GM21619 (cell line): Measurements from ENCODE around the gene MRPS5.

Source experiments
- ATAC-seq: cut with Tn5 transposase; IDR thresholded peaks from one replicate; pipeline ENCODE4 v1.9.1; 2021; ENCODE audit not compliant: unreplicated experiment

MRPS5 gene

DNA sequence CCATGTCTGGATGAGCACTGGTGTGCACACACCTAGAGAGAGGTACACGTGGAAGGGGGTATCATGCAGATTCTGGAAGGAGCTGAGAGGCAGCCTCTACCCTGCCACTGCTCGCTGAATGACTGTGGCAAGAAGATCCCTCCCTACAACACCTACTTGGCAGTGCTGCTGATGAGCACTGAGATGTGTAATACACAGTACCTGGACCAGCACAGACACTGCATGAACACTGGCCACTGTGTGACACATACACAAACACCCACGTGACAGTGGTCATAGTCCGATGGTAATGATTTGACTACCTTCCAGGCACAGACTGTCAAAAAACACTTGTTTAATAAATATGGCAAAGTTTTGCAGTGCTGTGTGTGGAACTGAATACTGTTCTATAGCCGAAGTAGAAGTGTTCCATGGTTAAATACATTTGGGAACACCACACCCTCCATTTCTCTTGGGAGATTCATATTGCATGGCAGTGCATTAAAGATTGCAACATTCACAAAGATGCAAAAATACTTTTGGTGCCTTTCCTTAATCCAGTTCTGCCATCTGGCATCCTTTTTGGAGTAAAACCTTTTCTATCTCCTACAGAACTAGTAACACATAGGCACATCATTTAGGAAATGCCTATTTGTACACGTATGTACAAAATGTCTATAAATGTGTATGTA, 29.6 kb downstream of the MRPS5 start:
- no peak for ATAC-seq

DNA sequence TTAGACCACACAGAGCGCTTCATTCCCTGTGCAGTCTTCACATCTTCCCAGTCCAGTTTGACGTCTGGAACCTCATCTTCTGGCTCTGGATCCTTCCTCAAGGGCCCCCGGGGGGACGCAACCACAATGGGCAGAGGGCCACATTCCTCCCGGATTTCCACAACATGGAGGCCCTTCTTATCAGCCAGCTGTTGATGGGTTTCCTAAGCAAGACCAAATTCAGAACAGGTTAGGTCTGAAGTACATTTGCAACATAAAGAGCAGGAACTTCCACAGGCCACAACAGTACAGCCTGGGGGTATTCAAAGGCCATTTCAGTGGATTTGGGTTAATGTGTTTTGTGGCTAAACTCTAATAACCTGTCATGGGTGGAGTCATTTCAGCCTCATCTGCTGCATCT, 34.2 kb downstream of the MRPS5 start:
- ATAC-seq, result no peak

DNA sequence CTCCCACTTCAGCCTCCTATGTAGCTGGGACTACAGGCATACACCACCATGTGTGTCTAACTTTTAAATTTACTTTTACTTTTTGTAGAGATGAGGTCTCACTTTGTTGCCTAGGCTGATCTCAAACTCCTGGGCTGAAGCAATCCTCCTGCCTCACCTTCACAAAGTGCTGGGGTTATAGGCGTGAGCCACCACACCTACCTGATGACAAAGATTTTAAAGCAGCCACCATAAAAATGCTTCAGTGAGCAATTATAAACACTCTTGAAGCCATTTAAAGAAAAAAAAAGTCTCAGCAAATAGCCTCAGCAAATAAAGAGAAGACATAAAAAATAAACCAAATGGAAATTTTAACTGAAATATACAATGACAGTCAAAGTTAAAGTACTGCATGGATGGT, 35.6 kb downstream of the MRPS5 start:
- no peak for ATAC-seq

DNA sequence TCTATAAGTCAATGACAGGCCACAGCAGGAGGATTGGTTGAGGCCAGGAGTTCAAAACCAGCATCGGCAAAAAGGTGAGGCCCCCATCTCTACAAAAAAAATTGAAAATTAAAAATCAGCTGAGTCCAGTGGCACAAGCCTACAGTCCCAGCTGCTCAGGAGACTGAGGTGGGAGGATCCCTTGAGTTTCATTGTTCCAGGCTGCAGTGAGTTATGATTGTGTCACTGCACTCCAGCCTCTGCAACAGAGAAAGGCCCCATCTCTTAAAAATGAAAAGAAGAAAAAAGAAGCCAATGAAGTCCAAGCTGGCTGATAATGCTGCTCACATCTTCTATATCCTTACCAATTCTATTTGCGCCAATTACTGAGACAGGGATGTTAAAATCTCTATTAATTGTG, 39.1 kb downstream of the MRPS5 start:
- ATAC-seq, result no peak

DNA sequence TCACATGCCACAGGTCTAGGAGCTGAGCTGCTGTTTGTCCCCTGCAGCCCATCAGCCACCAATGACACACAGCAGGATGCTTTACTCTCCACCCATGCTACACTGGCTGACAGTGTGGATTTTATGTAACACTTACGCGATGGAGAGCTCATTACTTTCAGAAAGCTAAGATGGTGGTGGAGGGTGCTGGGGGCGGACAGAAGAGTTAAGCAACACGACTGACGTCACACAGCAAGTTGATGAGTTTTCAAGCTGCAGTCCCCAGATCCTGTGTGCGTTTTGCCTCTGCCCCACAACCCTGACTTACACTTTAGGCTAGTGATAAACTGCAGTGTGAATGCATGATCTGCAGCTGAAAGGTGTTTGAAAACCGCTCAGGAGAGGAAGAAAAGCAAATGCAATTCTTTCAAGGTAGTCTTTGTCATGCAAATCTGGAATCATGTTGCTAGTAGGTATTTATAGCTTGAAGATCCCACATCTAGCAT, 42.4 kb downstream of the MRPS5 start:
- ATAC-seq, result no peak

DNA sequence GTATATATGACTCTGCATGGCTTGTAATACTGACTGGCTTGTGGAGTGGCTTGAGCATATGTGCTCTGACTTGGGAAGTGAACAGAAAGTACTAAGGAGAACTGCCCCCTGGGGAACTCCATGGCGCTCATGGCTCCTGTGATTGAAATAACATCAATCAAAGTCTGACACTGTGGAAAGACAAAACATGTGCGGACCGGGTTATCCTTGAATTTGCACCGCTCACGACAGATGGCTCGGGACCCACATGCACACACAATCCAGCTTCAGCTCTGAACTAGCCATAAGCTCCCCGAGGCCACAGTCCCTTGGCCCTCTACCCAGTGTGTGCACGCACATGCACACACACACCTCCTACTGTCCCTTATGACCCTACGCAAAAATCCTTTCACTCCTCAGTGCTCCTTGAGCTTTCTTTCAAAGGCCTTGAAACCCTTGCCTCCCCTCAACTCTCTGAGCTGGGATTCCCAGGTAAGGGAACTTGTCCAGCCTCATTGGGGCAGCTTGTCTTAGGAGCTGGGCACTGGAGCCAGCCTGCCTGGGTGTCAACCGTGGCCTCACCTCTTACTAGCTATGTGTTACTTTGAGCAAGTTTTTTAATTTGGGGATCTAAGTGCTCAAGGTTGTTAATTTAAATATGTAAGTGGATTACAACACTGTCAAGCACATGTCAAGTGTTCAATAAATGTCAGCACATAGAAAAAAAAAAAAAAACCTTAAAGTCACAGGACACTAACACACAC, 43.6 kb downstream of the MRPS5 start:
- no peak for ATAC-seq

DNA sequence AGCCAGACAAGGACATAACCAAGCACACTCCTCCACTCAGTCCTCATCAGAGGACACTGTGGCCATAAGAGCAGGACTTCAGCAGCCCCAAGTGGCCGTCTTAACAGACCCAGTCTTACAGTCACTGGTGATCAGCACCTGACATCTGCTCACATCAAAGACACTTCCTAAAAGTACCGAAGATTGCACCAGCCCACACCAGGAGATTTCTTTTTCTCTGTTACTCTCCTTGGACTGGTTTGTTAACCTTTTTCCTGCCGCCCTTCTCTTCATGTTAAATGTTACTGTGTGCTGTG, 44.1 kb downstream of the MRPS5 start:
- no peak for ATAC-seq

DNA sequence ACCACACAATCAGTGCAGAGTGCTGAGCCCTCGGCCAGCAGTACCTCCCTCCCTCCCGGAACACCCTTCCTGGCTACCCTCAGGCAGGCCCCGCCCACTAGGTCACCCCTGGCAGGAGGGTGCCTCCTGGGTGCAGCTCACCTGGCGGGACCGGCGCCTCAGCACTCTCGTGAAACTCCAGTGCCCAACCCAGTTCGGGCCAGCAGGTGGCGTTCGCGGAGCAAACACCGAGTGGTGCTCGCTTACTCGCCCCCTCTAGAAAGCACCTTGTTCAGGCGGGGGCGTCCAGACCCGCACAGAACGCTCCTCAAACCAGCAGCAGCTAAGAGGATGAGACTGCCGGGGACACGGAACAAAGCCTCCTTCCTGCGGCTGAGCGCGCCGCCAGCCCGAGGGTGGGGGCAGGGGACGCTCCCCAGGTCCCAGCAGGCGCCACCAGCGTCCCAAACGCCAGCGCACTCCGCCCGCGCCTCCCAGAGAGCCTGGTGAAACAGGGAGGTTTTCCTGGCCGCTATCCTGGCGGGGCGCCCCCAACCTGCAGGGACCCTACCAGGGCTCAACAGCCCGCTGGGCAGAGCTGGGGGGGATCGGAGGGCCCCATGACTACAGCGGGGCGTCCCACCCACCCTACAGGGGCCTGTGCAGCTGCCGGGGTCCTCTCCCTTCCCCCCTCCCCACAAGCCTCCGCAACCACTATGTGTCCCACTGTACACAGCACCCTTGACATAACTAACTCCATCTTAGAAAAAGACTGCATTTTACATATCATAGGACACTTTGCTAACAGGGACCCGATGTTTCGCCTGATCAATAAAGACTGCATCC, 44.7 kb downstream of the MRPS5 start:
- peak; percentile 78 for ATAC-seq

DNA sequence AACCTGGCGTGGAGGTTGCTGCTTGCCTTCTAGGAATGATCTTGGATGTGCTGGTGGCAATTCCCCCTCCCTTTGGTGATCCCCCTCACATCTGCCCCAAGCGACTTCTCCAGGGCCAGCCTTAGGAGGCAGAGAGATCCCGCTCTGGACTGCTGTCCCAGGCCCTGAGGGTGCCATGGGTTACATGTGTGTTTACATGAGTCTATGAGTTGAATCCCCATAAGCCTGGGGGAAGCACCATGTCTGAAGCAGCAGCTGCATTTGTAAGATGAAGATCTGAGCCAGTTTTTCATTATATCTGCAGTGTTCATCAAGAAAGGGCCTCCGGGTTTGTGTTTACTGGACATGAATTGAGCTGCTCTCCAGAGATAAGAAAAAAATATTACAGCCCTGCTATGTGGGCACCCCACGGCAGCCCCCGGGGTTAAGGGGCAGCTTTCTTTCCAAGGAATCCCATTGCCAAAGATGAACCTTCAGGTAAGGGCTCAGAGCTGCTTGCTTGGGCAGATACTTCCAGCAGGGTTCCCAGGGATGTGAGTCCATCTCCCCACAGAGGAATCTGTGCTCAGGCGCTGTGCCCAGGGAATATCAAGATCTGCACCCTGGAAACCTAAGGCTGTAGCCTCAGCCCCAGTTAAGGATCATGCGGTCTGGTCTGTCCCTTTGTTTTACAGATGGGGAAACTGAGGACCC, 46.0 kb downstream of the MRPS5 start:
- no peak for ATAC-seq

DNA sequence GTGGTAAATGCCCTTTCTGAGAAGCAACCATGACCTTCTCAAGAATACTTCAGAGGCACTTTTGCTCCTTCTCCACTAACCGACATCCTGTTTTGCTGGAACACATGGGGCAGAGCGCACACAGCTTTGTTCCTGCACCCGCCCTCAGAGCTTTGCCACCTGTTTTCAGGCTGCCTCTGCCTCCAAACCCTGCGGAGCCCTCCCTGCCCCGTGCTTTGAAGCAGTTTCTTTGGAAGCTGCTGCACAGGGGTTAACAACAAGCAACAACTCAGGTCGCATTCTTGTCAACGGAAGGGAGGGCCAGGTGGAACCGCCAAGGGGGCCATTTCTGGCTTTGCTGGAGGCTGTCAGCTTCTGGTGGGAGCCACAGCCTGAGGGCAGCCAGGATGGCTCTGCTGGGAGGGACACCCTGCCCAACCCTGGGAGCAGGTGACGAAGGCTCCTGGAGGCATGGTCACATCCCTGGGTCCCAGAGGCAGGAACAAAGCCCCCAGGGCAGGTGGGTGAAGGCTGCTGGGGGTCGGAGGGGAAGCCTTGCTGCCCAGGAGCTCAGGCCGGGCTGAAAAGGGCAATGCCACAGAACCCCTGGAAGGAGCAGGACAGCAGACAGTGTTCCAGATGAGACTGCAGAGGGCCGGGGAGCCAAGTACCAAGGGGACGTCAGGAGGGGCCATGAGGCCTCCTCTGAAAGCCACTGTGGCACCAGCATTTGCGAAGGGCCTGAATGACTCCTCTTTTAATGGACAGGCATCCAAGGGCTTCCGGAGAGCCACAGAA, 46.8 kb downstream of the MRPS5 start:
- no peak for ATAC-seq

DNA sequence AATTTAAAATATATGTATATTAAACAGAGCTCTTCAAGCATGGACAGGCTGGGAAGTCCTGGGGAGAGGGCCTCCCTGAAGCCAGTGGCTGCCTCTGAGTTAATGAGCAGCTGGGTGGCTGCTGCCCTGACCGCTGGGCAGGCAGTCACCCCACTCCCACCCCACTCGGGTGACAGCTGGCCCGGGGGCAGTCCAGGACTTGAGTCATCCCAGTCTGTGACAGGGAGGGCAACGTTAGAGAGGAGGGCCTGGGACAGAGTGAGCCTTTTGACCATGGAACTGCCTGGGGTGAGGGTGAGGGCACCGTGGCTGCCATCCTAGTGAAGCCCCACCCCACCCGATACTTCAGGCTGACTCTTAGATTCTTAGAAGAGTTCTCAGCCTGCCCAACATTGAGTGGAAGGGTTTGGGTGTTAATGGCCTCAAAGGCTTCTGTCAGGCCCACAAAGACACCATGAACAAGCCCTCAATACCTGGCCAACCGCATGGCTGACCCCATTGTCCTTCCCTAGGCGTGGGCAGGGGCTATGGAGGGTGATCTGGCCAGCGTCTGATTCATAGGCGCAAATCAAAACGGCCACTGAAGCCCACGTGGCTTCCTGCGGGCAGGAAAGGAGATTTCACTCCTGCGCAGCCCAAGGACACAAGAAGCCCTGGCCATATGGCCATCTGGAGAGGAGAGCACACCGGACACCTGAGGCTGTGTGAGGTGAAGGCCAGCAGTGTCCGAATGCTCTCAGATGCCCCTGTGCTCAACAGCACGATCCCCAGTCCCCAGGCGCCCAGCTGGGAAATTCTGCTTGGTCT, 47.5 kb downstream of the MRPS5 start:
- no peak for ATAC-seq

DNA sequence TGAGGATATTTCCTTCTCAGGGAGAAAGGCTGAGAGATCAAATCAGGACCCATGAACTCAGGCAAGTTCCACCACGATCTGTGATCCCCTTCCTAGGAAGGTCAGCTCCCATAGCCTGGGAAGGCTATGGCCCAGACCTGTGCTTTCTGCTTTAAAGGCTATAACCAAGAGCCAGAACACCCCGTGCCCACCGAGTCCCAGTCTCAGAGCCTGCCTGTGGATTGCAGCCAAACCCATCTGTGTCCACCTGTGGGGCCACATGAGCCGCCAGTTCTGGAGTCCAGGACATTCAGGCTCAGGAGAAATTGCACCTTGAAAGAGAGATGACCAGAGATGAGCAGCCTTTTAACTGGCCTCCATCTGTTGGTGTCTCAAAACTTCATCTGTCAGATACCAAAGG, 49.2 kb downstream of the MRPS5 start:
- no peak for ATAC-seq

DNA sequence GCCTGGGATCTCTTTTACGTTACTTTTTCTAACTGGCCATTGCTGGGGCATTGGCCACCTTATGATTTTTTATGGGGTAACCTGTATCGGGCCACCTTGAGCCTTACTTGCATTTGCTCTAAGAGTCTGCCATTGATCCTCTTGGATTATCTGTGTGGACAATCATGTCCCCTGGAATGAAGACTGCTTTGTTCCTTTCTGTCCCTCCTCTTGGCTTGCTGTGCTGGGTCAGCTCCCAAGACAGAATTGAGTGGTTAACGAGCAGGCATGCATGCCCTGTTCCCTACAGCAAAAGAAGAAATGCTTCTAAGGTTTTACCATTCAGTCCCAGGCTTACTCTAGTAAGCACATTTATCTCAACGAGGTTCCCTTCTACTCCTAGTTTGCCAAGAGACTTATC, 49.8 kb downstream of the MRPS5 start:
- ATAC-seq, result no peak

DNA sequence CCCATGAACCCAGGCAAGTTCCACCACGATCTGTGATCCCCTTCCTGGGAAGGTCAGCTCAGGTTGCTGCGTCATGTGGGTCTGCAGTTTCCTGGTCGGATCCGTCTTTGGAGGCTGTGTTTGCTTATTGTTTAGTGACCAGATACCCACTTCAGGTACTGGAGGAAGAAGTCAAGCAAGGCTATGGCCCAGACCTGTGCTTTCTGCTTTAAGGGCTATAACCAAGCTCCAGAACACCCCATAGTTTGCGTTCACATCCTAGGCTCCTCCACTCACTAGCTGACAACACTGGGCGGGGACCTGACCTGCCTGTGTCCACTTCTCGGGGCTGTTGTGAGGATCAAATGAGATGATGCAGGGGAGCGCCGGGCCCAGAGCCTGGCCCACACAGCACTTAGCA, 52.1 kb downstream of the MRPS5 start:
- ATAC-seq, result no peak

DNA sequence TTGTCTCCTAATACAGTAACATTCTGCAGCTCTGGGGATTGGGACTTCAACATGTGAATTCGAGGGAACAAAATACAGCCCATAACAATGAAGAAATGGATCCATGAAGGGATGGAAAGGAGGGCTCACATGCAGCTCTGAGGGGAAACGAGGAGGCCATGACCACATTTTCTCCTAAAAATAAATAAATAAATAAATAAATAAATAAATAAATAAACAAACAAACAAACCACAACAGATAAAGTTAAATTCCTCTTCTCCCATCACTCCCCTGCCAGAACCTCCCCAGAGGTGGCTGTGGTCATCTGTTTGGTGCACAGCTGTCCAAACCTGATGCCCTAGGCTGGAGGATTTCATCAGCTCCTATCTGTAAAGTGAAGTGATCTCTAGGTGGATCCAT, 53.4 kb downstream of the MRPS5 start:
- no peak for ATAC-seq

DNA sequence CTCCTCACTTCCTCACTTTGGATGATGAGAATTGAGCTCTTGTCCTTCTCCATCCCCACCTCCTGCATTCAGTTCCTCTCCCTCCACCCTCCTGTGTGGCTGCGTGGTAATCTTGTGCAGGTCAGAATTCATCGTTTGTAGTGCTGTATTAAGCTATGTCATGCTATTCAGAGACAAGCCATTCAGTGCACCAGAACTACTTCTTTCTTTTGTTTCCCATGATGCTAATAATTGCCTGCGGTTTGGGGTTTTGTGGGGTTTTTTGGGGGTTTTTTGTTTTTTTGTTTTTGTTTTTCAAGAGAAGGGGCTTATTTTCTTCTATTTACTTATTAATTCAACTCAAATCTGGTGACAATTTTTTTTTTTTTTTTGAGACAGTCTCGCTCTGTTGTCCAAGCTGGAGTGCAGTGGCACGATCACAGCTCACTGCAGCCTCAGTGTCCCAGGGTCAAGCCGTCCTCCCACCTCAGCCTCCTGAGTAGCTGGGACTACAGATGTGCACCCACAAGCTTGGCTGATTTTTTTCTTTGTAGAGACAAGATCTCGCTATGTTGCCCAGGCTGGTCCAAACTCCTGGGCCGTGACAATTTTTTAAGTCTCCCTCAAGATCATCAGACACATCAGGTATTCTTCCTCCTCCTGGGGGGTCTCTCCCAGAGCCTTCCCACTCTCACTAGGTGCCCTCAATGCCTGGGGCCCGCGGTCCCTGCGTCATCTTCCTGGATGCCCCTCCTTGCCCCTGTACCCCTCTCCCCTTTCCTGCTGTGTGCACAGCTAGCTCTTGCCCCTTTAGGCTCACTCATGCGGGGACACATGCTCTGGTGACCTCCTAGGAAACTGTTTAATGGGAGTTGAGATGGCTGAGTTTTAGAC, 58.3 kb downstream of the MRPS5 start:
- ATAC-seq, result peak; percentile 88

DNA sequence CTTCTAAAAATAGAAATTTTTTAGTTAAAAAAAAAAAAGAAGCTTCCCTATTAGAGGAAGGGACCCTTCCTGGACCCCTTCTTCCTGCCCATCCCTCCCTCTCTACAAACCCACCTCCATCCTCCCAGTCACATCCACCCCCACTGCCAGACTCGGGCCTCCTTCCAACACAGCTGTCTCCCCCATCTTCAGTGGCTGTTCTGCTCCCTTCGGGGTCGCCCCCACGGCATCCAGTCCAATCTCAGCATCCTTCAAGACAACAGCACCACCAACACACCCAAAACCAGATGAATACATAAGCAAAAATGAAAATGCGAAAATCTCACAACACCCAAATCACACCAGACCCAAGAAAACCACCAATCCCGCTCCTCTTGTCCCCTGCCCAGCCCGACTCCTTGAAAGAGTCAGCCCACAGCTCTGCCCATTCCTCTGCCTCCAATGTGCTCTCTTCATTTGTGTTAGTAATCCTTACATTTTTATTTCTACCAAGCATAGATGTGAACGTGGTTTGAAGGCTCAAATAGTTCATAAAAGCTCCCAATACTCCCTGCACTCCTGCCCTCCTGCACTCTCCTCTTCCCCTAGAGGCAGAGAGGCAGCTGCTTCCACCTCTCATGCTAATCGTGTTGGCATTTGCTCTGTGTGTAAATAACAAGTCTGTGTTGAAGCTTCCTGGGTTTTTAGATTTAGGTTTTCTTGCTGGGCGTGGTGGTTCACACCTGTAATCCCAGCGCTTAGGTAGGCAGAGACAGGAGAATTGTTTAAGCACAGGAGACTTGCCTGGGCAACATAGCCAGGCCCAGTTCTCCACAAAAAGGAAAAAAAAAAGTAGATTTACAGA, 59.1 kb downstream of the MRPS5 start:
- ATAC-seq, result peak; percentile 21

DNA sequence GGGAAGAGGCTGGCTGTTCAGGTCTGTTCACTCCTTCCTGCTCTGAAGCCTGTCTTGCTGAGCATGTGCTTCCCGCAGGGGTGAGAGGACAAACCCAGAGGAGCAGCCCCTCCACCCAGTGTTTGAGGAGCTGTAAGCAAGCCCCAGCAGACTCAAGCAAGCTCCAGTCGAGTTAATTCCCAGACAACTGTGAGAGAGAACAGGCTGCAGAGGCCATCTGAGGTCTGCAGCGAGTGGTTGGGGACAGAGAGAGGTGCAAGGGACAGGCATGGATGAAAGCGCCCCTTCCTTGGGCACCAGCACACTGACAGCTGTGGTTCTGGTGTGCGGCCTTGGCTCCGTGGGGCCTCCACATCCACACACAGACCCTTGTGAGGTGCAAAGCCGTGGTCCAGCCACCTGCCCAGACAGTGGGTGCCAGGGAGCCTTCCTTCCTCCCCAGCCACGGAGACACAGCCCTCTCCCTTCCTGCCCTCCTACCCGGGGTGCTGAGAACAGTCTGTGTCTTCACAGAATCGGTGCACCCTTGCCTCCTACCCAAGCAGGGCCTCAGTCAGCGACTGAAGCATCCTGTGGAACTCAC, 59.9 kb downstream of the MRPS5 start:
- no peak for ATAC-seq
